ENCODE results near the gene GSTM3. TPM values are rescaled to one million over a fixed set of nuclear protein-coding genes. Genes with fewer than 3 reads are reported as not detected.

The GSTM3 gene
- total and polyA plus RNA-seq, 2 of the 13 experiments (the other 11 are each of a cell fraction or from before 2014, with no cell fraction given) = 127 to 142 TPM

GRCh38 chr1:109763646-109764415 lies 23.0 kb upstream of the GSTM3 start, which contains the start of gene EPS8L3 (continued):
- no peak for TF ChIP-seq ARID3A (IDR thresholded peaks at IDR 0.05; ENCODE audit: low read depth, low read length)
- TF ChIP-seq NR2F6 (IDR thresholded peaks at IDR 0.05) = no peak
- TF ChIP-seq NR2F6 (CRISPR knock-in tag; IDR thresholded peaks at IDR 0.05) = peak; percentile 76
- TF ChIP-seq ESRRA (CRISPR knock-in tag; IDR thresholded peaks at IDR 0.05; ENCODE audit: low read depth) = peak; percentile 57; the same call in 1 of the 2 replicates
- TF ChIP-seq FOXM1 (CRISPR knock-in tag; IDR thresholded peaks at IDR 0.05) = no peak
- peak; percentile 39; the same call in 1 of the 2 replicates for TF ChIP-seq KLF9 (CRISPR knock-in tag; IDR thresholded peaks at IDR 0.05; ENCODE audit: low read depth)
- TF ChIP-seq ZNF230 (CRISPR knock-in tag; IDR thresholded peaks at IDR 0.05) = 0 out of 2 replicates have a peak, but pooled peaks have one; percentile 63
- no peak for TF ChIP-seq RNF219 (CRISPR knock-in tag; IDR thresholded peaks at IDR 0.05)
- TF ChIP-seq USF2 (IDR thresholded peaks at IDR 0.05; ENCODE audit: low read depth, low read length) = no peak
- TF ChIP-seq USF2 (CRISPR knock-in tag; IDR thresholded peaks at IDR 0.05; ENCODE audit: borderline replicate concordance) = no peak
- 0 out of 2 replicates have a peak, but pooled peaks have one; percentile 43 for TF ChIP-seq ZNF550 (CRISPR knock-in tag; IDR thresholded peaks at IDR 0.05; ENCODE audit: borderline replicate concordance)
- TF ChIP-seq HNRNPL (IDR thresholded peaks at IDR 0.05; ENCODE audit: low read depth, low read length) = peak; percentile 76; the same call in 1 of the 2 replicates
- no peak; the same call in none of the 2 replicates for TF ChIP-seq ZNF614 (CRISPR knock-in tag; IDR thresholded peaks at IDR 0.05; ENCODE audit: borderline replicate concordance)
- TF ChIP-seq KLF13 (CRISPR knock-in tag; IDR thresholded peaks at IDR 0.05) = no peak
- TF ChIP-seq ZKSCAN8 (CRISPR knock-in tag; IDR thresholded peaks at IDR 0.05; ENCODE audit: borderline replicate concordance) = no peak
- no peak for TF ChIP-seq ZNF430 (CRISPR knock-in tag; IDR thresholded peaks at IDR 0.05)
- no peak for TF ChIP-seq E2F2 (CRISPR knock-in tag; IDR thresholded peaks at IDR 0.05; ENCODE audit: borderline replicate concordance)
- no peak for TF ChIP-seq IKZF1 (IDR thresholded peaks at IDR 0.05)
- no peak for TF ChIP-seq MTF2 (CRISPR knock-in tag; IDR thresholded peaks at IDR 0.05; ENCODE audit: borderline replicate concordance)
- TF ChIP-seq KDM4B (CRISPR knock-in tag; IDR thresholded peaks at IDR 0.05) = peak; percentile 57; the same call in 1 of the 2 replicates
- TF ChIP-seq ZNF639 (CRISPR knock-in tag; conservative IDR thresholded peaks at IDR 0.05) = no peak
- no peak for TF ChIP-seq ZNF629 (CRISPR knock-in tag; conservative IDR thresholded peaks at IDR 0.05)

All from HepG2 (cell line).